ENCODE data around the gene RNF112.

The RNF112 gene

DNA sequence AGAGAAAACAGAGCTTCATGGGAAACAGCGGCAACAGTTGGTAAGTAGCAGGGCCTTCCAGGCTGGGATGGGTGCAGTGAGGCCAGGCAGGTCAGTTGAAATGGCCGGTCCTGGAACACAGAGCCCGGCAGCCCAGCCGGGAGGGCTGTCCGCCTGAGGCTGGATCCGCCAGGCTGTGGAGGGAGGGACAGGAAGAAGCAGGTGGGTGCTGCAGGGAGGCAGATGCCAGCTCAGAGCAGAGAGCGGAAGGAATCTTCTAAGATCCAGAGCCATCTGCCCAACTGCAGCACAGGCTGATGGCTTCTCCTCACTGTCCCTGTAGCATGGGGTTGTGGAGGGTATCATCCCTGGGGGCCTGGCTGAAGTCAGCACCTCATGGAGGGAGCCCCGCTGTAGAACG lies 599 bp downstream of the RNF112 start:
- Histone ChIP-seq H3K9ac (ENCODE audit: insufficient read length, low read depth) (peak overlapping the region; percentile 21), H3K4me3 (ENCODE audit: insufficient read length, low read depth) (no peak overlapping the region), H3K9me3 (ENCODE audit: insufficient read depth, low read length) (no peaks in the 10 kb centered on the region), H3K27me3 (ENCODE audit: insufficient read depth, insufficient read length) (no peaks in the 10 kb centered on the region), H3K4me1 (ENCODE audit: insufficient read depth, insufficient read length) (peaks cover 31% of the 10 kb centered on the region), H3K36me3 (ENCODE audit: insufficient read depth, insufficient read length, low read length) (no peaks in the 10 kb centered on the region)
- no peak for TF ChIP-seq SUZ12 (IDR thresholded peaks at IDR 0.05; ENCODE audit: extremely low read depth, insufficient read depth, insufficient read length)
- TF ChIP-seq YY1 (IDR thresholded peaks at IDR 0.05; ENCODE audit: insufficient read depth, insufficient read length) = no peak
- TF ChIP-seq ZNF274 (IDR thresholded peaks at IDR 0.05; ENCODE audit: low read depth, low read length) = no peak
- no peak for DNase-seq (ENCODE audit: low read depth, low spot score)

GRCh38 chr17:19412510-19412909 lies 1.5 kb downstream of the RNF112 start:
- no peak for DNase-seq (ENCODE audit: low read depth, low spot score)
- Histone ChIP-seq H3K9me3 (ENCODE audit: insufficient read depth, low read length) (no peaks in the 10 kb centered on the region), H3K9ac (ENCODE audit: insufficient read length, low read depth) (no peak overlapping the region), H3K27me3 (ENCODE audit: insufficient read depth, insufficient read length) (no peaks in the 10 kb centered on the region), H3K4me3 (ENCODE audit: insufficient read length, low read depth) (no peak overlapping the region), H3K36me3 (ENCODE audit: insufficient read depth, insufficient read length, low read length) (no peaks in the 10 kb centered on the region), H3K4me1 (ENCODE audit: insufficient read depth, insufficient read length) (peaks cover 31% of the 10 kb centered on the region)
- TF ChIP-seq ZNF274 (IDR thresholded peaks at IDR 0.05; ENCODE audit: low read depth, low read length) (no peak), YY1 (IDR thresholded peaks at IDR 0.05; ENCODE audit: insufficient read depth, insufficient read length) (no peak), SUZ12 (IDR thresholded peaks at IDR 0.05; ENCODE audit: extremely low read depth, insufficient read depth, insufficient read length) (no peak)

DNA sequence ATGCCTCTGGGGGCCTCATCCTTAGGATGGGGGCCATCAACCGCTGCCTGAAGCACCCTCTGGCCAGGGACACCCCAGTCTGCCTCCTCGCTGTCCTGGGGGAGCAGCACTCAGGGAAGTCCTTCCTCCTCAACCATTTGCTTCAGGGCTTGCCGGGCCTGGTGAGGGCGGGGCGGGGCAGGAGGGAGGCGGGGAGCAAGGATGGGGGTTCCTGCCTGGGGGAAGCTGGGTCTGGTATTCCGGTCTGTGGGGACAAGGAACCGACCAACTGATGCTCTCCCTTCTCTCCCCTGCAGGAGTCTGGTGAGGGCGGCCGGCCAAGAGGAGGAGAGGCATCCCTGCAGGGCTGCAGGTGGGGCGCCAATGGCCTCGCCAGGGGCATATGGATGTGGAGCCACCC lies 2.0 kb downstream of the RNF112 start:
- Histone ChIP-seq H3K4me1 (ENCODE audit: insufficient read depth, insufficient read length) (peaks cover 28% of the 10 kb centered on the region), H3K9me3 (ENCODE audit: insufficient read depth, low read length) (no peaks in the 10 kb centered on the region), H3K27me3 (ENCODE audit: insufficient read depth, insufficient read length) (no peaks in the 10 kb centered on the region), H3K36me3 (ENCODE audit: insufficient read depth, insufficient read length, low read length) (no peaks in the 10 kb centered on the region), H3K4me3 (ENCODE audit: insufficient read length, low read depth) (no peak overlapping the region), H3K9ac (ENCODE audit: insufficient read length, low read depth) (no peak overlapping the region)
- no peak for TF ChIP-seq YY1 (IDR thresholded peaks at IDR 0.05; ENCODE audit: insufficient read depth, insufficient read length)
- TF ChIP-seq ZNF274 (IDR thresholded peaks at IDR 0.05; ENCODE audit: low read depth, low read length) = no peak
- no peak for TF ChIP-seq SUZ12 (IDR thresholded peaks at IDR 0.05; ENCODE audit: extremely low read depth, insufficient read depth, insufficient read length)
- DNase-seq (ENCODE audit: low read depth, low spot score) = no peak

DNA sequence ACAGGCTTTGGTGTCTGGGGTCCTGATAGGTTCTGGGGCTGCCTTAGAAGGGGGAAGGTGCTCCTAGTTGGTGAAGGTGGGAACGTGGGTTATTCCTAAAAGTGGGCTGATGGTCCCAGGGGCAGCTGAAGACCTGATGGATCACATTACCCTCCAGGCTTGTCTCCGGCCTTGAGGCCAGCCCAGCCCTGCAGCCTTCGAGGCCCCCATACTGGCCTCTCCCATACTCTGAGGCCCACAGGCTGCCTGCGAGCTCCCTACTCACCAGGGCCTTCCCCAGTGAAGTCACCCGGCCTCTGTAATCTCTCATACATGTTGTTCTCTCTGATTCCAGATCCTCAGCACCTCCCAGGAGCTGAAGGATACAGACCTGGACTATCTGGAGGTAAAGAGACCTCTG lies 2.7 kb downstream of the RNF112 start:
- Histone ChIP-seq H3K36me3 (ENCODE audit: insufficient read depth, insufficient read length, low read length) (no peaks in the 10 kb centered on the region), H3K9ac (ENCODE audit: insufficient read length, low read depth) (no peak overlapping the region), H3K4me3 (ENCODE audit: insufficient read length, low read depth) (no peak overlapping the region), H3K27me3 (ENCODE audit: insufficient read depth, insufficient read length) (peaks cover 2% of the 10 kb centered on the region), H3K4me1 (ENCODE audit: insufficient read depth, insufficient read length) (peaks cover 26% of the 10 kb centered on the region), H3K9me3 (ENCODE audit: insufficient read depth, low read length) (no peaks in the 10 kb centered on the region)
- DNase-seq (ENCODE audit: low read depth, low spot score) = no peak
- TF ChIP-seq ZNF274 (IDR thresholded peaks at IDR 0.05; ENCODE audit: low read depth, low read length) (no peak), YY1 (IDR thresholded peaks at IDR 0.05; ENCODE audit: insufficient read depth, insufficient read length) (no peak), SUZ12 (IDR thresholded peaks at IDR 0.05; ENCODE audit: extremely low read depth, insufficient read depth, insufficient read length) (no peak)

- no peak for DNase-seq (ENCODE audit: low read depth, low spot score)
- Histone ChIP-seq H3K36me3 (ENCODE audit: insufficient read depth, insufficient read length, low read length) (no peaks in the 10 kb centered on the region), H3K4me1 (ENCODE audit: insufficient read depth, insufficient read length) (peaks cover 26% of the 10 kb centered on the region), H3K4me3 (ENCODE audit: insufficient read length, low read depth) (no peak overlapping the region), H3K9ac (ENCODE audit: insufficient read length, low read depth) (no peak overlapping the region), H3K27me3 (ENCODE audit: insufficient read depth, insufficient read length) (peaks cover 2% of the 10 kb centered on the region), H3K9me3 (ENCODE audit: insufficient read depth, low read length) (no peaks in the 10 kb centered on the region)
- TF ChIP-seq ZNF274 (IDR thresholded peaks at IDR 0.05; ENCODE audit: low read depth, low read length) = no peak
- no peak for TF ChIP-seq YY1 (IDR thresholded peaks at IDR 0.05; ENCODE audit: insufficient read depth, insufficient read length)
- TF ChIP-seq SUZ12 (IDR thresholded peaks at IDR 0.05; ENCODE audit: extremely low read depth, insufficient read depth, insufficient read length) = no peak
Measured at GRCh38 chr17:19414396-19415280, 3.6 kb downstream of the RNF112 start.

DNA sequence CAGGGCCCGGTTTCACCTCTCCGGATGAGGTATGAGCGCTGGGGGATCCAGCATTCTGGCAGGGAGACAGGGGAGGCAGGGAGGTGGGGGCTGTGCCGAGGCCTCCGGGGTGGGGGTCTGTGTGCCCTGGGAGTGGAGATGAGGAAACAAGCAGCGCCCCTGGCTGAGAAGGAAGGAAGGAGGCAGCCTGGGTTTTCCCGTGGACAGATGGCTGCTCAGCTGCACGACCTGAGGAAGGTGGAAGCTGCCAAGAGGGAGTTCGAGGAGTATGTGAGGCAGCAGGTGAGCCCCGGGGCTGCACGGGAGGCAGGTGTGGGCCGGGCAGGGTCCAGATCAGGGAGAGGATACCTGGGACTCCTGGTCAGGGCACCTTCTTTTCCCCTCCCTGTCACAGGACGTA lies 4.3 kb downstream of the RNF112 start:
- peaks cover 20% of the 10 kb centered on the region for H3K4me1 ChIP-seq (ENCODE audit: insufficient read depth, insufficient read length)
- no peaks in the 10 kb centered on the region for H3K36me3 ChIP-seq (ENCODE audit: insufficient read depth, insufficient read length, low read length)
- peaks cover 2% of the 10 kb centered on the region for H3K27me3 ChIP-seq (ENCODE audit: insufficient read depth, insufficient read length)
- DNase-seq (ENCODE audit: low read depth, low spot score) = no peak
- H3K9me3 ChIP-seq (ENCODE audit: insufficient read depth, low read length) = no peaks in the 10 kb centered on the region
- H3K4me3 ChIP-seq (ENCODE audit: insufficient read length, low read depth) = no peak overlapping the region
- TF ChIP-seq ZNF274 (IDR thresholded peaks at IDR 0.05; ENCODE audit: low read depth, low read length) (no peak), SUZ12 (IDR thresholded peaks at IDR 0.05; ENCODE audit: extremely low read depth, insufficient read depth, insufficient read length) (no peak), YY1 (IDR thresholded peaks at IDR 0.05; ENCODE audit: insufficient read depth, insufficient read length) (no peak)
- H3K9ac ChIP-seq (ENCODE audit: insufficient read length, low read depth) = no peak overlapping the region
